Body of pancreas (tissue), 4 donors: ENCODE data around the gene SMYD4.

Source experiments
- POLR2A ChIP-seq, 3 donors: fragments of 450-650 bp; IDR thresholded peaks; one replicate each; pipeline ENCODE4 v1.6.1; 2016; ENCODE audit warnings: antibody characterized with exemption in 3 of 3, mild to moderate bottlenecking in 2 of 3
- TF ChIP-seq, protein P1 (sequence below), 7 experiments: fragments of 450-650 bp in 4 of 7; fragments of 200-600 bp in 3 of 7; sonication (generic) in 3 of 7; IDR thresholded peaks; one replicate each; pipeline ENCODE4 v1.5.1; 2016 to 2019; ENCODE audit warnings: antibody characterized with exemption in 7 of 7

DNA sequence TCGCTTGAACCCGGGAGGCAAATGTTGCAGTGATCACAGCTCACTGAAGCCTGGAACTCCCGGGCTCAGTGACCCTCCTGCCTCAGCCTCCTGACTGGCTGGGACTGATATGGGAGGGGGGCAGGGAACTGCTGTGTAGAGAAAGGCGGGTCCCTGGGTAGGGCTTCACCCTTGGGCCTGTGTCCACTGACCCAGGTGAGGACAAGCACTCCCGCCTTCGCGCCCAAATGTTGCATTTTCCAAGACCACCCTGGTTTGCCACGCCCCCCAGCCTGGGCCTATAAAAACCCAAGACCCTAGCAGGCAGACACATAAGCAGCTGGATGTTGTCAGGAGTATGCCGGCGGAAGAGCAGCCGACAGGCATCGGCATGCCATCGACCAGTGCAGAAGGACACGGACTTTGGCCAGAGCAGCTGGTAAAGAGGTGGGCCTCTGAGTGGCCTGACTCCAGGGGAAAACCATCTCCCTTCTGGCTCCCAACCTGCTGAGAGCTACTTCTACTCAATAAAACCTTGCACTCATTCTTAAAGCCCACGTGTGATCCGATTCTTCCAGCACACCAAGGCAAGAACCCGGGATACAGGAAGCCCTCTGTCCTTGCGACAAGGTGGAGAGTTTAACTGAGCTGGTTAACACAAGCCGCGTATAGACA is 19.1 kb downstream of the SMYD4 start:
- TF ChIP-seq, protein P1, sequence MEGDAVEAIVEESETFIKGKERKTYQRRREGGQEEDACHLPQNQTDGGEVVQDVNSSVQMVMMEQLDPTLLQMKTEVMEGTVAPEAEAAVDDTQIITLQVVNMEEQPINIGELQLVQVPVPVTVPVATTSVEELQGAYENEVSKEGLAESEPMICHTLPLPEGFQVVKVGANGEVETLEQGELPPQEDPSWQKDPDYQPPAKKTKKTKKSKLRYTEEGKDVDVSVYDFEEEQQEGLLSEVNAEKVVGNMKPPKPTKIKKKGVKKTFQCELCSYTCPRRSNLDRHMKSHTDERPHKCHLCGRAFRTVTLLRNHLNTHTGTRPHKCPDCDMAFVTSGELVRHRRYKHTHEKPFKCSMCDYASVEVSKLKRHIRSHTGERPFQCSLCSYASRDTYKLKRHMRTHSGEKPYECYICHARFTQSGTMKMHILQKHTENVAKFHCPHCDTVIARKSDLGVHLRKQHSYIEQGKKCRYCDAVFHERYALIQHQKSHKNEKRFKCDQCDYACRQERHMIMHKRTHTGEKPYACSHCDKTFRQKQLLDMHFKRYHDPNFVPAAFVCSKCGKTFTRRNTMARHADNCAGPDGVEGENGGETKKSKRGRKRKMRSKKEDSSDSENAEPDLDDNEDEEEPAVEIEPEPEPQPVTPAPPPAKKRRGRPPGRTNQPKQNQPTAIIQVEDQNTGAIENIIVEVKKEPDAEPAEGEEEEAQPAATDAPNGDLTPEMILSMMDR (IDR thresholded peaks at IDR 0.05) = no peak
- TF ChIP-seq POLR2A (IDR thresholded peaks at IDR 0.05) = no peak
